Amniotic epithelial cell (primary cell): ENCODE results near the gene TBX19.

Experiments
- DNase-seq: peaks from one replicate; pipeline ENCODE4 v3.0.0-alpha.2; 2010; ENCODE audit warnings: low read depth

Gene TBX19

GRCh38 chr1:168360151-168361021, 79.7 kb downstream of the TBX19 start:
- DNase-seq = peak; percentile 84

GRCh38 chr1:168361252-168361651, 80.6 kb downstream of the TBX19 start:
- DNase-seq = peak; percentile 56

- DNase-seq = no peak
These were observed 82.3 kb downstream of the TBX19 start for GRCh38 chr1:168362991-168363390.
